Dermis microvascular lymphatic vessel endothelial cell (primary cell): ENCODE results near the gene SLC35G3. TPM values are rescaled to one million over a fixed set of nuclear protein-coding genes. Genes with fewer than 3 reads are reported as not detected.
A peak's percentile ranks its signal among the peaks of the same experiment; 100 is the strongest.
"Not testable (repeated sequence)": the region's sequence is repeated elsewhere in the genome, so short reads cannot be mapped to it uniquely, and the experiment has no call there.

Experiments used
- DNase-seq, 2 donors: peaks; one replicate each; pipeline versions ENCODE4 v3.0.0 to v3.0.0-alpha.2; 2010; ENCODE audit warnings: low read depth in 2 of 2
- total RNA-seq: library from RNA; depleted of rRNA; stranded (reverse); fragments of >200 nt; gene quantifications from 2 replicates; pipeline ENCODE4 v1.2.1, GENCODE V29; 2014

Gene SLC35G3
- total RNA-seq, result not detected in 2 replicates

DNA sequence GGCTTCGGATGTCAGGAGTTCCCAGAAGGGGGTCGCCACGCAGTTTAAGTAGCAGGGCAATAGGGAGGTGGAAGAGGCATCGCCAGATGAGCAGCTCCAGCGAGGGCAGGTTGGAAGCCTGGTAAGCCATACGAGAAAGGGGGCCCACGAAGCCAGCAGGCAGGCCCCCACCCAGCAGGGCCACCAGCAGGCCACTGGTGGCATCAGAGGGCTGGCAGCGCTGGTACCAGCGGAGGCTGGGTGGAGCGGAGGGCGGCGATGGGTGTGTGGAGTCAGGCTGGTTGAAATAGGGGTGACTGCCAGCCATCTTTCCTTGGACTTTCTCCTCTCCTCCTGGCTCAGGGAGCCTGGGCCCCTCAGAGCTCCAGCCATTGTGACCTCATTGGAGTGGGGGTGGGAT lies at the start of gene SLC35G3:
SLC35G3 (minus strand) TSS at position 393 of the 400 bp plus-strand sequence; CDS start at position 307, 86 bp downstream.
- DNase-seq, result not testable (repeated sequence)

DNA sequence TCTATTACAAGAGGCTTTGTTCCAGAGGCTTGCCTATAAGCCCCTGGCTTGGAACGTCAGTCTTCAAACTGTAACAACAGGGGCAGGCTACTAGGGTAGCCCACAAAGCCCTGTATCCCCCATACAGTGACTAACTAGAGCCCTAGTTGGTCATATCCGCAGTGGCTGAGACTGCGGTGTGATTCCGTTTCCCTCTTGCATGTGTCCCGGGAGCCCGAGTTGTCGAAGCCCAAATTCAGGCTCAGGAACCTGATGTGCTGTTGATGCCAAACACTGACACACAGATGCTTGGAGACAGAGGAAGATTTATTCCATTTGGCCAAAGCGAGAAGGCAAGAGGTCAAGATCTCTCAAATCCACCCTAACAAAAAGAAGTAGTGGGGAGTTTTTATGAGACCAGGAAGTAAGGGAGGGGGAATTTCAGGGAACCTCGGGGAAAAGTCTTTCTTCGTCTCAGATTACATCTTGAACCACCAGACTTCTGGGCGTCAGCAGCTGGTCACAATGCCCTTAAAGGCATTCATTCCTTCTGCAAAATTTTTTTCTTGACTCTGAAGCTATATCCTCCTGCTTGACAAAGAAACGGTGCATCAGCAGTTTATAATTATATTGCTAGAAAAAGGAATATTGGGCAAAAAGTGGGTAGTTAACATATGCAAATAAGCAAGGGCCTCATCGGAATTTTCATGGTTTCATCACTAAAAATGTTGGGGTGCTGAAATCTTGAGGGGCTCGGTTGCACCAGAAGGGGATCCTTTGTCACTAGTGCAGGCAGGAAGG lies 49.6 kb upstream of the SLC35G3 start:
- peak in 1 of 2 donors; percentile 70 for DNase-seq

DNA sequence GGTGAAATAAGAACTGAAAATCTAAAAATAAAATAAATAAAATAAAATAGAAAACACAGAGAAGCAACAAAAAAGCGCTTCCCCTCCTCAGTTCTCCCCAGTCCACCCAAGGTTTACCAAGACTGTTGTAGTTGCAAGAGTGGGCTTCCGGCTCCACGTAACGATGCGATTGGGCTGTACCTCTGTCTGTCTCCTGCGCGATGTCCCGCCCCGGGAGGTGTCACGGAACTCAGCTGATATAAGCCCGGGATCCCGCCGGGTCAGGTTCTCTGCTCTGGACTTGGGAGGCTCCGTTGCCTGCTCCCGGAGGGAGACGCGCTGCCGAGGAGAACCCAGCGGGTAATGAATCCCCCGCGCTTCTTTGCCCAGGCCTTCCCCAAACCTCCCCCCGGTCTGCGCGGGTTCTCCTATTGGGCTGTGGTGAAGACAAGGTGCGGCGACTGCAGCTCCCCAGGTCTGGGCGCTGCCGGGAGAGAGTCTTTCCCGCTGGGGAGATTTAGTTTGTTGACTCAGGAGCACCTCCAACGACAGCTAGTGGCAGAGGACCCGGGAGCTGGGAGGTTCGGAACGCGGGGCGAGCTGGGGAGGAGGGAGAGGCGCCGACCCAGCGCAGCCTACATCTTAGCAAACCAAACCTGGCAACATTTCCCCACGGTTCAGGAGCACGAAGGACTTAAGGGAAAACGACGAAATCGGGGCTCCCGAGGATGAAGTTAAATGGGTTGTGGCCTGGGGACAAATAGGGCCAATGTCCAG lies 48.8 kb upstream of the SLC35G3 start, which contains the start of gene SLFN5:
SLFN5 (plus strand) TSS at position 268 of the 756 bp plus-strand sequence. CDS start 15,619 bp downstream, outside the sequence.
- DNase-seq, result peak; percentile 80 to 91

DNA sequence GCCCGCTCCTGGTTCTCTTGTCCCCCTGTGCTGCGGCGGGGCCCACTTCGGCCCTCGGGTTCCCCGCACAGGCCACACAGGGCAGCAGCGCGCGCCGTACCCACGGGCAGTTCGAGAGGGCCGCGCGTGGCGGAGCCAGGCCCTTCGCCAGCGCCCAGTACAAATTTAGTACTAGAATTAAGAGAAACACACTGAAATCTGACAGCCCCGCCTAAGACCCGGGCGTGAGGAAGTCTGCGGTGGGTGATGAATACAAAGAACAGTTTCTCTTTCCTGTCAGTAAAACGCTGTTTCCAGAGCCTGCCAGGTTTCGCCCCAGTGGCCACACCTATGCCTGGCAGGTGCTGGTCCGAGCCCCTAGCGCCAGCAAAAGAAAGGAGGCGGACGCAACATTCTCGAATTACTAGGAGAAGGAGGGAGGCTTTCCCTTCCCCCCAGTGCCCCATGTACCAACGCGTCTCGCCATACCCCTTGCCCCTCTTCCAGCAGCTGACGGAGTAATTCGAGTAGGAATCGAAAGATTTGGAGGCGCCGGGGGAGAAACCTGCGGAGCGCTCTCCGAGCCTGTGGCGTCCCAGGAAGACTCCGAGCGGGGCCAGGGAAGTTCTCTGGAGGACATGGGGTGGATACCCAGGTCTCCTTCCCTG lies 48.1 kb upstream of the SLC35G3 start:
- peak in 1 of 2 donors; percentile 56 for DNase-seq

DNA sequence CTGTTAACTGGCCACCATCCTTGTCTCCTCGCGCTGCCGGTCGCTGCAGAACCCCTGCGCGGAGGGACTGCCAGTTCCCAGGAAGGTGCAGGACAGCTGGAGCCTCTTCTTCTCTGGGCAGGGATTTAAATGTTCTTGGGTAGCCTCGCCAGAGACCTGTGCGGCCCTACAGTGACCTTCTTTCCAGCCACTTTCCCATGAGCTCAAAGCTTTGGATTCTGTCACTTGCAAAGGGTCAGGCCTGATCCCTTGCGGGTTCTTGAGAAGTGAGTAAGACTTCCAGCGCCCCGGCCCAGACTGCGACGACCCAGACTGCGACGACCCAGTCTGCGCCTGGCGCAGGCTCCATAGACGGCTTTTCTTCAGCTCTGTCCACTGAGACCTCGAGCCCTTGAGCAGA lies 47.3 kb upstream of the SLC35G3 start:
- no peak for DNase-seq

DNA sequence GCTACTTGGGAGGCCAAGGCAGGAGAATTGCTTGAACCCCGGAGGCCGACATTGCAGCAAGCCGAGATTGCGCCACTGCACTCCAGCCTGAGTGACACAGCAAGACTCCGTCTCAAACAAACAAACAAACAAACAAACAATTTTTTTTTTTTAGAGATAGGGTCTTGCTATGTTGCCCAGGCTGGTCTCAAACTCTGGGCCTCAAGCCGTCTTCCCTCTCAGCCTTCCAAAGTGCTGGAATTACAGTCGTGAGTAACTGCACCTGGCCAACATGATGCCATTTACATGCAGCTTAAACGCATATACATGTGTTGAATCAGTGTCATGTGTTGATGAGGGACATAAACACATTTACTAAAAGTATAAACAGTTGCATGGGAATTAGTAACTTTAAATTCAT lies 46.7 kb upstream of the SLC35G3 start:
- no peak for DNase-seq

DNA sequence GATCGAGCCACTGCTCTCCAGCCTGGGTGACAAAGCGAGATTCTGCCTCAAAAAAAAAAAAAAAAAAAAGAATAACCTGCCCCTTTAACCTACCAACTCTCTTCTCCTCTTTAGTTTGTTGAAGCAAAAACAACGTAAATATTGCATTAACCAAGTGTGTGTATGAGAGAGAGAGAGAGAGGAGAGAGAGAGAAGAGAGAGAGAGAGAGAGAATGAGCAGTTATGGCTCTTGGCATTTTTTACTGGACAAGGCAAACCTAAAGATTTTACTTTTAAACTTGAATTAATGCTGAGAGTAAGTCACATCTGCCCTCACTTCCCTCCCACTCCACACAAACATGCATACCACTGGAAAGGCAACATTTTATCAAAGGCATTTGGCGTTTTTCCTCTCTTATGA lies 45.6 kb upstream of the SLC35G3 start:
- no peak for DNase-seq

DNA sequence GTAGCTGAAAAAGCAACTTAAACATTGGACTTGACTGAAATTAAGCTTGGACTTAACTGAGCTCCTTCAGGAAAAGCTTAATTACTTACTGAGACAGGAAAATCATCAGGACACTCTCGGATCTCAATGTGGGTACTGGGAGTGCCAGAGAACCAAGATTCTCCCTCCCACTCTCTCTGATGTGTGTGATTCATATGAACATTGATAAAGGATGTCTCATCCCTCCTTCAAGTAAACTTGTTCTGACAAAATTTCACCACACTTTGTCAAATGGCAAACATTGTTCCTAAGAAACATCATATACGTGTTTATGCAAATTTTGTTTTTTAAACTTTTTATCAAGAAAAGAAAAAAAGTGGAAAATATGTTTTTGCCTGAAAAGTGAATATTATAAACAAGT lies 44.6 kb upstream of the SLC35G3 start:
- no peak for DNase-seq

DNA sequence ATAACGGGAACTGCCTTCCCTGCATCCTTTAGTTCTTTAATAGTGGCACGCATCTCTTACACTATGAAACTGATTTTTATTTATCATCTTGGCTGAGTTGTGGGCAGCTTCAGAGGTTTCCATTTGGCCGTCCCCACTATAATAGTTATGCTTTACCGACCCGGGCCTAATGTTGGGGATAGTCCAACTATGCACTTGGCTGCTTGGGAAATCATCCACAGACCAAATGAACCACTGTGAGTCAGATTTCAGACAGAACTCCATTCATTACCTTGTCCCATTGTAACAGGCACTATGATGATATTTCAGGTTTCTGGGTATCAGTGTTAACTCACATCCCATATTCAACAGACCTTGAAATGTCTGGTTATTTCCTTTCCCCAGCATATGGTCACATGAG lies 42.6 kb upstream of the SLC35G3 start:
- DNase-seq, result no peak

DNA sequence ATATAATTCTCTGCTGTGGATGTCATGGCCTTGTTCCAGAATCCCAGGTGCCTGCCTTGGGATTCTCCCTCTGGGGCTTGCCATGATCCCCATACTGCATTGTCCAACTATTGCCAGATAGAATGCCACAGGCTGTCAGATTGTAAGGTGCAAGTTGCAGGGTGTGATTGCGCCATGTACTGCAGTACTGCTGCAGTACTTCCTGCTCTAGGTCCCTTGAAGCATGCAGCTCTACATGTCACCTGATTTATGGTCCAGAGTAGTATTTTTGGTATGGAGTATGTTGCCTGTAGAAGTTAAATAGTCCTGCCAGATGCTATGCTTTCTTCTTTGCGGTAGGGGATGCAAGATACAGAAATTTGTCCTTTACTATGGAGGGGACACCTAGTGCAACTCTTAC lies 41.7 kb upstream of the SLC35G3 start:
- DNase-seq, result no peak

DNA sequence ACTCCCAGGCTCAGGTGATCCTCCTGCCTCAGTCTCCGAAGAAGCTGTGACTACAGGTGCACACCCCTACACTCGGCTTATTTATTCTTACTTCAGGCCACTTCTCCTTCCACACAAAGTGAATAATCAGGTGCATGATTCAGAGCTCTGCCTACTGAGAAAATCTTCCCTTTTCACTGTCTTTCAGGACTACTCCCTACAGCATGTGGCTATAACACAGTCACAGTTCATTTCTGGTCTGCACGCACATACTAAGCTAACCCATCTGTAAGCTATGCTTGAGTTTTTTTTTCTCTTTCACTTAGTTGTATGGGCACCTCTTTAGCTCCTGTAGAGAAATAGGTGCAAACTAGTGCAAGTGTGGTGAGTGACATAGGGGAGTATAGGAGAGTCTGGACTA lies 41.1 kb upstream of the SLC35G3 start:
- no peak for DNase-seq

DNA sequence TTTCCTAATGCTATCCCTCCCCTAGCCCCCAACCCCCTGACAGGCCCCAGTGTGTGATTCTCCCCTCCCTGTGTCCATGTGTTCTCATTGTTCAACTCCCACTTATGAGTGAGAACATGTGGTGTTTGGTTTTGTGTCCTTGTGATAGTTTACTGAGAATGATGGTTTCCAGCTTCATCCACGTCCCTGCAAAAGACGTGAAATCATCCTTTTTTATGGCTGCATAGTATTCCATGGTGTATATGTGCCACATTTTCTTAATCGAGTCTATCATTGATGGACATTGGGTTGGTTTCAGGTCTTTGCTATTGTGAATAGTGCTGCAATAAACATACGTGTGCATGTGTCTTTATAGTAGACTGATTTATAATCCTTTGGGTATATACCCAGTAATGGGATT lies 40.1 kb upstream of the SLC35G3 start:
- not testable (repeated sequence) for DNase-seq

DNA sequence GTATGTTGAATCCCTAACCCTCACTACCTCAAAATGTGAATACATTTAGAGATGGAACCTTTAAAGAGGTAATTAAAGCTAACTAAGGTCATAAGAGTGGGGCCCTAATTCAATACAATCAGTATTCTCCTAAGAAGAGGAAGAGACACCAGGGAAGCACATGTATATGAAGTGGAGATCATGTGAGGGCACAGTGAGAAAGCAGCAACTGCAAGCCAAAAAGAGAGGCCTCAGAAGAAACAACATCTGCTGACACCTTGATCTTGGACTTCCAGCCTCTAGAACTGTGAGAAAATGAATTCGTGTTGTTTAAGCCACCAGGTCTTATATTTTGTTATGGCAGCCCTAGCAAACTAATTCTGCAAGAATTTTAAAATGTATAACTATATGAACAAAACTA lies 35.4 kb upstream of the SLC35G3 start:
- no peak for DNase-seq

DNA sequence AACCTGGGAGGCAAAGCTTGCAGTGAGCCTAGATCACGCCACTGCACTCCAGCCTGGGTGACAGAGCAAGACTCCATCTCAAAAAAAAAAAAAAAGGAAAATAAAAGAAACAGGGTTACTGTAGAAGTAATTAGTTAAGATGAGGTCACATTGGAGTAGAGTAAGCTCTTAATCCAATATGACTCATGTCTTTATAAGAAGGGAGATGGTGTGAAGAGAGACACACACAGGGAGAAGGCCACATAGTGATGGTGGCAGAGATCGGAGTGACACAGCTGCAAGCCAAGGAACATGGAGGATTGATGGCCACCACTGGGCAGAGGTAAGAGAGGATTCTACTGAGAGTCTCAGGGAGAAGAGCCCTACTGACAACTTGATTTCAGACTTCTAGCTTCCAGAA lies 33.4 kb upstream of the SLC35G3 start:
- DNase-seq, result no peak

DNA sequence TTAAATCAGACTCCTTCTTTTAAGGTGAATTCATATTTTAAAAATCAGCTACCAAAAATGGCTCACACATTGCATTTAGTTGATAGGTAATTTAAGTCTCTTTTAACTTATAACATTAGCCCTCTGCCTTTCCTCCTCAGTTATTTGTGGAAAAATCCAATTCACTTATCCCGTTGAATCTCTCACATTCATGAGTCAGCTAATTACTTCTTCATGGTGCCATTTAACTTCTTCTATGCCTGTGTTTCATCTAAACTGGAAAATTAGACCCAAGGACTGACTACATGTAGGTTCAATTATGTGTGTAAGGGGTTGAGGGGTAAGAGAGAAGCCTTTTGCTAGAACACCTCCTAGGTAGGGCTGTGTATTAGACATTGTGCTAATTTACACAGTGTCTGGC lies 30.2 kb upstream of the SLC35G3 start:
- DNase-seq, result no peak

DNA sequence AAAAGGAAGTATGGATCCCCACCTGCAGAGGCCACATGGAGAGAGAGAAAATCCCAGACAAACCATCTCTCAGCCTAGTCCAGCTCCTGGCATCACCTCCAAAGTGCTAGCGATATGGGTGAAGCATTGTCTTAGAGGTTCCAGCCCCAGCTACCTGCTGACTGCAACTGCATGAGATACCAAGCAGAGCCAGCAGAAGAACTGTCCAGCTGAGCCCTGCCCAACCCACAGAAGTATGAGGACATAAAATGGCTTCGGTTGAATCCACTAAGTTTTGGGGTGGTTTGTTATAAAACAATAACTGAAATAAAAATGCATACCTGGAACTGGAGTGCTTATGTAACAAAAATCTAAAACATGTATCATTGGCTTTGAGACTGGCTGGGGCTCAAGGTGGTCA lies 28.3 kb upstream of the SLC35G3 start:
- DNase-seq, result no peak

DNA sequence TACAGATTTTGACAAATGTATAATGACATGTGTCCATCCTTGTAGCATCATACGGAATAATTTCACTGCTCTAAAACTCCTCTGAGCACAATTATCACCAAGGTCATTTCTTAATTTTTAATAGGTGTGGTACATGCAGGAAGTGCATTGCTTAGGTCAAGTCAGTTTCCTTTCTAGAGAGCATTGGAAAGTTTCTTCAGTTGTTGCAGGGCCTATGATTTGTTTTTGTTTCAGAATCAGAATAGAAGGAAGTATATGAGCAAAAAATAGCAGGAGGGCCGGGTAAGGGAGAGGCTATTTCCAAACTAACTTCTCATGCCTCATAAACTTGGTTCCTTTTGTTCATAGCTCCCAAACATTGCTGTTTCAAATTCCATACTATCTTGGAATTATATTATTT lies 24.7 kb upstream of the SLC35G3 start:
- DNase-seq, result no peak

DNA sequence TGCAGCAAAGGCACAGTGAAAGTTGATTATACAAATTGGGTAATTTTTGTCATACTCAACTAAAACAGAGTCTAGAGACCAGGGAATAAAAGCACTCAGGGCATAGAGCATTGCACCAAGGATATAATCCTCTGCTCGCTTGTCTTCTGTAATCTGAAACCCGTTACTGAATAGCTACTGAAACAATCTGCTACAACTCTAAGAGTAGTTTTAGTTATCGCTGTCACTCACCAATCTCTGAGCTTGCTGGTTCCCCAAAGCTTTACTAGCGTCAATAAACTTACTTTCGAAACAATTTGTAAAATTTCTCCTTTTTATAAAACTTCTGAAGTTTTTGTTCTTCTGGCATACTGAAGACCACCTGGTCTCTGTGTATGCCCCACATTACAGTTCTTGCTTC lies 22.9 kb upstream of the SLC35G3 start:
- DNase-seq, result no peak

DNA sequence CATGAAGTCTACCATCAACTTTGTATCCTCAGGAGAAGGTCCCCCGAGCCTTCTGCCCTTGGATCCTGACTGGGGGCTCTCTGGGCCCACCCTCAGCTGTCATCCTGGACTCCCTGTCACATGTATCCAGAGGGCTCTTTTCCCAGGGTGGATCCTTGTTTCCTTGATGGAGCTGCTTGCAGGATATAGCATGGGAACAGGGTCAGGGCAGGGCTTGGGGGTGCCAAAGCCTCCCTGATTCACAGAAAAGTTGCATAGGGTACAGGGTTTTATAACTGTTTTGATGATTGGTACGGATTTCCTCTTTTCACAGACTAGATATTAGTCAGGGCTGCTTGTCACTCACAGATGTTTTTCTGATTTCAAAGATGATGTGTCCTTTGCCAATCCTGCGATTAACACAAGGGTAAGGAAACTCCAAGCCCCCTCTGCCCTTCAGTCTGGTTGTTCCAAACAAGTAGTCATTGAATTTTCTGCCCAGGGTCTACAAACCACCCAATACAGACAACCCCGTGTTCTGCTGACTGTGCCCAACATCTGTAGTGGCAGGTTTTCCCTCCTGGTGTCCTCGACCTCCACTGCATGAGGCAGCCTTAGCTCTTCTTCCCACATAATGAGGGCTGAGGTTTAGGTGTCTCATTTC lies 20.6 kb upstream of the SLC35G3 start:
- DNase-seq, result peak in 1 of 2 donors; percentile 21

DNA sequence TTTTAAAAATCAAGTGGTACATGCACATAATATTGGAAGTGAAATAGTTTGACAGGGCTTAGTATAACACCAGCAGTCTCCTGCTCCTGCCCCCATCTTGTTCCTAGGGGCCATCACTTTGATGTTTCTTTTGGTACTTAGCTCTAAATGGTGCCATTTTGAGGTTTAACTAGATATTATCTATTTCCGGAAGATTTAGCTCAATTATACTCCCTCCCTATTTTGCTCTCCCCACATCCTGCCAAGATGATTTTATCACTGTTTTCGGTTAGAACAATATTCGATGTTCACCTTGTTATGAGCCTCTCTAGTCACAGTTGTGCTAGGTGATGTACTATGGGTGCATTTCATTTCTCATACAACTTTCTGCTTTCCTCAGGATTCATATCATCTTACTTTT lies 20.0 kb upstream of the SLC35G3 start:
- DNase-seq, result no peak

DNA sequence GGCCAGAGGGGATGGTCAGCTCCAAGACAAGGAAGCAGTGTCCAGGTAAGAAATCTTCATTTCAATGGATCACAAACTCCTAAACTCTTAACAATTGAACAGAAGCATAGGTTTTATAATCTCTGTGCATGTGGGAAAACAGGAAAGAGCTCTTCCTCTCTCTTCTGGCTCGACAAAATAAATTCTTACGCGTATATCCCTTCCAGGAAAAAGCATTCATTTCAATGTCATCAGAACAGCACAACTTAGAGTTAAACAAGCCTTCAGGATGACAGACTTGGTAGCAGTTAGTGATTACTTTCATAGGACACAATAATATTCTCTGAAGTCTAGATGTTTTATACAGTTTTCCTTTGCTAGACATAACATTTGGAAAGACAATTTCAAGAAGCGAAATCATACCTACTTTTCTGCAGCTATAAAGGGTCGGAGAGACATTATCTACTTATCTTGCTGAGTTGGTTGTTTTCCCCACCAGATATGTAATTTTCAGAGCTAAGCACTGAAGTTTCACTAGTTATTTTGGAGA lies 19.3 kb upstream of the SLC35G3 start:
- DNase-seq, result peak; percentile 17 to 39

DNA sequence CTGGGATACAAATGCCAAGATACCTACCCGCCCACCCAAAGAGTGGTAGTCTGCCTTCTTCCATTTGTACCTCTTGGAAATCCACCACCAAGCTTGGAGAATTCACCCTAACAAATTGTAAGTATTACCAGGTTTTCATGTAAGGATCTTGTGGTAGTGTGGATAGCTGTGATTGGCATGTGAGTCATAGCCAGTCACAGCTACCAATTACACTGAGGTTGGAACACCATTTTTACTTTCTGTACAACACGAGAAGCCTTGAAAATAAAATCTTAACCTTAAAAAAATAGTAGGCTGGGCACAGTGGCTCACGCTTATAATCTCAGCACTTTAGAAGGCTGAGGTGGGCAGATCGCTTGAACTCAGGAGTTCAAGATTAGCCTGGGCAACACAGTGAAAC lies 18.5 kb upstream of the SLC35G3 start:
- DNase-seq, result no peak
